Omental fat pad (tissue), 4 donors: ENCODE results near the gene TMEM190. TPM values are rescaled to one million over a fixed set of nuclear protein-coding genes. Genes with fewer than 3 reads are reported as not detected.

Source experiments
- ATAC-seq: fragments of 150-250 bp; one replicate; pipeline ENCODE4 v1.9.1; 2016; ENCODE audit warnings: mild to moderate bottlenecking, moderate library complexity; ENCODE audit not compliant: low FRiP score
- DNase-seq: peaks from one replicate; pipeline ENCODE4 v3.0.0-alpha.2; 2019; ENCODE audit warnings: low spot score
- CTCF ChIP-seq, 3 donors: fragments of 450-650 bp; IDR thresholded peaks; one replicate each; pipeline ENCODE4 v1.5.1; 2016 to 2017; ENCODE audit warnings: antibody characterized with exemption in 3 of 3, mild to moderate bottlenecking in 3 of 3, moderate library complexity in 2 of 3
- total RNA-seq, 4 donors: library from RNA; depleted of rRNA; stranded (reverse); fragments of >200 nt; gene quantifications; one replicate each; pipeline ENCODE4 v1.1.0, GENCODE V29; 2016

Gene TMEM190
- total RNA-seq, 4 donors from 2014 or later, result not detected

GRCh38 chr19:55360902-55361301 lies 15.7 kb upstream of the TMEM190 start:
- DNase-seq (no peak), ATAC-seq (no peak)
- TF ChIP-seq CTCF (IDR thresholded peaks at IDR 0.05), result no peak

- ATAC-seq (no peak), DNase-seq (no peak)
Observed at GRCh38 chr19:55362174-55362989, 14.2 kb upstream of the TMEM190 start.

GRCh38 chr19:55362990-55363716 lies 13.5 kb upstream of the TMEM190 start, which contains the start of gene GARIN5B:
TSS of gene GARIN5B (minus strand) at chr19:55363260. CDS start at chr19:55363066, 194 bp downstream.
- TF ChIP-seq CTCF (IDR thresholded peaks at IDR 0.05), result no peak
- no peak for DNase-seq
- ATAC-seq, result no peak

More at GRCh38 chr19:55362174-55362989, 14.2 kb upstream of the TMEM190 start:
- TF ChIP-seq CTCF (IDR thresholded peaks at IDR 0.05), result no peak

- DNase-seq (no peak), ATAC-seq (no peak)
- TF ChIP-seq CTCF (IDR thresholded peaks at IDR 0.05), result no peak
Observed at GRCh38 chr19:55365245-55365644, 11.4 kb upstream of the TMEM190 start.

GRCh38 chr19:55365964-55366363 lies 10.7 kb upstream of the TMEM190 start:
- DNase-seq (no peak), ATAC-seq (no peak)
- TF ChIP-seq CTCF (IDR thresholded peaks at IDR 0.05), result no peak

- TF ChIP-seq CTCF (IDR thresholded peaks at IDR 0.05), result no peak
- ATAC-seq, result no peak
- DNase-seq, result no peak
Observed at GRCh38 chr19:55366790-55367189, 9.8 kb upstream of the TMEM190 start.
